WERI-Rb-1 (cell line): ENCODE results near the gene BPIFB2.
"Not testable (repeated sequence)": the region's sequence is repeated elsewhere in the genome, so short reads cannot be mapped to it uniquely, and the experiment has no call there.

Experiments used
- DNase-seq: peaks from one replicate; pipeline ENCODE4 v3.0.0-alpha.2; 2020
- H3K27ac ChIP-seq: fragments of 250-450 bp; sonication (Bioruptor Pico); 2 replicates; pipeline ENCODE4 v1.5.1; 2020; ENCODE audit warnings: mild to moderate bottlenecking, moderate library complexity
- H3K27me3 ChIP-seq: fragments of 250-450 bp; sonication (Bioruptor Pico); 2 replicates; pipeline ENCODE4 v1.5.1; 2021; ENCODE audit warnings: mild to moderate bottlenecking, low read depth, moderate library complexity; ENCODE audit not compliant: insufficient read depth, severe bottlenecking
- H3K36me3 ChIP-seq: fragments of 250-450 bp; sonication (Bioruptor Pico); 2 replicates; pipeline ENCODE4 v1.5.1; 2020; ENCODE audit warnings: mild to moderate bottlenecking, moderate library complexity
- H3K4me3 ChIP-seq: 2 replicates; pipeline ENCODE4 v1.5.1; 2011; ENCODE audit warnings: low read depth, mild to moderate bottlenecking, control low read depth, low read length
- H3K9me3 ChIP-seq: fragments of 250-450 bp; sonication (Bioruptor Pico); 2 replicates; pipeline ENCODE4 v1.5.1; 2021; ENCODE audit warnings: mild to moderate bottlenecking, moderate library complexity; ENCODE audit not compliant: severe bottlenecking
- CTCF ChIP-seq: IDR thresholded peaks from 2 replicates; pipeline ENCODE4 v1.5.1; 2011; ENCODE audit warnings: low read depth, mild to moderate bottlenecking, control low read depth, inconsistent platforms, low read length

Gene BPIFB2

GRCh38 chr20:32962053-32962452 is 45.5 kb upstream of the BPIFB2 start:
- Histone ChIP-seq H3K27ac (no peak overlapping the region), H3K36me3 (no peaks in the 10 kb centered on the region), H3K4me3 (no peak overlapping the region), H3K27me3 (no peaks in the 10 kb centered on the region), H3K9me3 (peaks cover 4% of the 10 kb centered on the region)
- TF ChIP-seq CTCF: no peak
- DNase-seq: no peak

- not testable (repeated sequence) for H3K27ac ChIP-seq, DNase-seq, H3K27me3 ChIP-seq, H3K36me3 ChIP-seq, H3K4me3 ChIP-seq, H3K9me3 ChIP-seq
Observed at GRCh38 chr20:32962646-32963045, 44.9 kb upstream of the BPIFB2 start.

GRCh38 chr20:32963176-32963575 is 44.3 kb upstream of the BPIFB2 start:
- Histone ChIP-seq H3K9me3 (no peaks in the 10 kb centered on the region), H3K27ac (no peak overlapping the region), H3K27me3 (no peaks in the 10 kb centered on the region), H3K4me3 (no peak overlapping the region), H3K36me3 (no peaks in the 10 kb centered on the region)
- no peak for DNase-seq
- TF ChIP-seq CTCF: no peak

- DNase-seq: no peak
- TF ChIP-seq CTCF: no peak
- Histone ChIP-seq H3K27me3 (no peaks in the 10 kb centered on the region), H3K36me3 (no peaks in the 10 kb centered on the region), H3K9me3 (no peaks in the 10 kb centered on the region), H3K27ac (no peak overlapping the region), H3K4me3 (no peak overlapping the region)
Observed at GRCh38 chr20:32964575-32964974, 42.9 kb upstream of the BPIFB2 start.

- no peak overlapping the region for H3K4me3 ChIP-seq
- no peak overlapping the region for H3K27ac ChIP-seq
- no peaks in the 10 kb centered on the region for H3K27me3 ChIP-seq
- no peaks in the 10 kb centered on the region for H3K36me3 ChIP-seq
- DNase-seq: no peak
- no peak for TF ChIP-seq CTCF
- no peaks in the 10 kb centered on the region for H3K9me3 ChIP-seq
Observed at GRCh38 chr20:32965115-32965514, 42.4 kb upstream of the BPIFB2 start.

GRCh38 chr20:32965581-32966373 is 41.7 kb upstream of the BPIFB2 start:
- Histone ChIP-seq H3K4me3 (no peak overlapping the region), H3K9me3 (no peaks in the 10 kb centered on the region), H3K36me3 (no peaks in the 10 kb centered on the region), H3K27ac (no peak overlapping the region), H3K27me3 (no peaks in the 10 kb centered on the region)
- no peak for DNase-seq
- no peak for TF ChIP-seq CTCF
